ENCODE measurements around the gene LIX1L.

DNA sequence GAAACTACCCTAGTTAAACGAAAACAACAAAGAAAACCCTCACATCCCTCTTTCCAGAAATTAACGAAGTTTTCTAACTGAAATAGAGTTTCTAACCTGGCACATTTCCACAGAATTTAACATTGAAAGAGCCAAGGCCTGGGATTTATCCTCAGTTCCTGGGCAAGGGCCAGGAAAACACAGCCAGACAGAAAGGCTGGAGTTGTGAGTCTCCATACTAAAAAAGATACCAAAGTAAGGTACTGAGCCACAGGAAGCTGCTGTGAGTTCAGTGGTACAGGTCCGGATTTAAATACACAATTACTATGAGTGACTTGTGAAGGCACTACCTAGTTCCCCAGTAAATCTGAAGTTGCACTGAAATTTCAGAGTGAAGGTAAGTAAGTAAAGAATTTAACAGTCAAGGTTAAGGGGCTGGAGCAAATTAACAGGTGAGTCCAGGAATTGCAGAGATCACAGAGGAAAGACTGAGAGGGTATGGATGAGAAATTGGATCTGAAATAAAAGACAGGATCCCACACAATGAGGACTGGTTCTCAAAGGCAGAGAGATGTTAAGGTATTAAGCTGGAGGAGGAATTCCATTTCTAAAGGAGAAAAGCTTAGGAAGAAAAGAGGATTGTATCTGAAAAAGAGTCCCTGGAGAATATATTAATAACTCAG is 905 bp downstream of the LIX1L start:
- TF ChIP-seq, protein P1, sequence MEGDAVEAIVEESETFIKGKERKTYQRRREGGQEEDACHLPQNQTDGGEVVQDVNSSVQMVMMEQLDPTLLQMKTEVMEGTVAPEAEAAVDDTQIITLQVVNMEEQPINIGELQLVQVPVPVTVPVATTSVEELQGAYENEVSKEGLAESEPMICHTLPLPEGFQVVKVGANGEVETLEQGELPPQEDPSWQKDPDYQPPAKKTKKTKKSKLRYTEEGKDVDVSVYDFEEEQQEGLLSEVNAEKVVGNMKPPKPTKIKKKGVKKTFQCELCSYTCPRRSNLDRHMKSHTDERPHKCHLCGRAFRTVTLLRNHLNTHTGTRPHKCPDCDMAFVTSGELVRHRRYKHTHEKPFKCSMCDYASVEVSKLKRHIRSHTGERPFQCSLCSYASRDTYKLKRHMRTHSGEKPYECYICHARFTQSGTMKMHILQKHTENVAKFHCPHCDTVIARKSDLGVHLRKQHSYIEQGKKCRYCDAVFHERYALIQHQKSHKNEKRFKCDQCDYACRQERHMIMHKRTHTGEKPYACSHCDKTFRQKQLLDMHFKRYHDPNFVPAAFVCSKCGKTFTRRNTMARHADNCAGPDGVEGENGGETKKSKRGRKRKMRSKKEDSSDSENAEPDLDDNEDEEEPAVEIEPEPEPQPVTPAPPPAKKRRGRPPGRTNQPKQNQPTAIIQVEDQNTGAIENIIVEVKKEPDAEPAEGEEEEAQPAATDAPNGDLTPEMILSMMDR (IDR thresholded peaks at IDR 0.05) = no peak
- no peak for TF ChIP-seq ZFX (IDR thresholded peaks at IDR 0.05; ENCODE audit: borderline replicate concordance)

Measured in 22Rv1 (cell line).